A549 (cell line): ENCODE data around the gene ANO9. TPM values are rescaled to one million over a fixed set of nuclear protein-coding genes. Genes with fewer than 3 reads are reported as not detected.

Source experiments
- ATAC-seq, 2 experiments: fragments of 200-7000 bp in 1 of 2; fragments of >200 bp in 1 of 2; cut with Nextera tagmentation in 1 of 2; cut with Tn5 transposase in 1 of 2; 3 replicates each; pipeline versions ENCODE4 v1.8.0 to v1.9.1; 2018 to 2020; ENCODE audit warnings: mild to moderate bottlenecking in 1 of 2, moderate library complexity in 1 of 2
- CTCF ChIA-PET: fragments of 300-600 bp; sonication (Branson Sonifier 250); formaldehyde crosslinking; extraction: SDS; loops from one replicate; lab custom pipeline; 2021; ENCODE audit warnings: antibody characterized with exemption, inconsistent platforms; lab: Yijun Ruan, JAX
- POLR2A ChIA-PET: fragments of 350-600 bp; formaldehyde crosslinking; extraction: SDS; loops from one replicate; lab custom pipeline; 2021; ENCODE audit warnings: antibody characterized with exemption, inconsistent platforms; lab: Yijun Ruan, JAX
- DNase-seq, 2 experiments: peaks; one replicate each; pipeline versions ENCODE4 v3.0.0 to v3.0.0-alpha.2; 2011 to 2016; ENCODE audit warnings: low read depth in 1 of 2, low spot score in 1 of 2
- FAIRE-seq: peaks from 2 replicates; lab custom pipeline; 2011; peaks lifted over from hg19 to GRCh38; lab: Jason Lieb, UNC
- H3K27ac ChIP-seq, 2 experiments: fragments of >200 bp; sonication (Bioruptor Twin); formaldehyde crosslinking; 3 replicates each; pipeline ENCODE4 v1.5.1; 2016 to 2017
- H3K4me1 ChIP-seq: fragments of >200 bp; sonication (Bioruptor Twin); formaldehyde crosslinking; 3 replicates; pipeline ENCODE4 v1.6.1; 2016
- H3K4me2 ChIP-seq: fragments of >200 bp; sonication (Bioruptor Twin); formaldehyde crosslinking; 3 replicates; pipeline ENCODE4 v1.6.1; 2016
- H3K4me3 ChIP-seq: fragments of >200 bp; sonication (Bioruptor Twin); formaldehyde crosslinking; 3 replicates; pipeline ENCODE4 v1.5.1; 2016
- H3K9me3 ChIP-seq: fragments of >200 bp; sonication (Bioruptor Twin); formaldehyde crosslinking; 3 replicates; pipeline ENCODE4 v1.6.1; 2016
- BCL3 ChIP-seq: fragments of >200 bp; sonication (Bioruptor Twin); formaldehyde crosslinking; IDR thresholded peaks from 3 replicates; pipeline ENCODE4 v1.6.1; 2016
- BHLHE40 ChIP-seq: IDR thresholded peaks from 2 replicates; pipeline ENCODE4 v1.6.1; 2012; ENCODE audit warnings: low read depth, low read length, inconsistent platforms
- CEBPB ChIP-seq, 2 experiments: fragments of >200 bp in 1 of 2; sonication (Bioruptor Twin) in 1 of 2; formaldehyde crosslinking in 1 of 2; IDR thresholded peaks; 2 replicates each; pipeline ENCODE4 v1.6.1; 2012 to 2016
- CHD2 ChIP-seq: fragments of 150-350 bp; IDR thresholded peaks from 2 replicates; pipeline ENCODE4 v1.6.1; 2014; ENCODE audit warnings: low read length; ENCODE audit not compliant: partially characterized antibody
- CTCF ChIP-seq: fragments of >200 bp; sonication (Bioruptor Twin); formaldehyde crosslinking; IDR thresholded peaks from 3 replicates; pipeline ENCODE4 v1.5.1; 2016
- EHF ChIP-seq: fragments of 250-450 bp; sonication (Bioruptor Pico); IDR thresholded peaks from 2 replicates; pipeline ENCODE4 v1.5.0; 2020; ENCODE audit warnings: mild to moderate bottlenecking
- EHMT2 ChIP-seq: fragments of 200-600 bp; sonication (generic); IDR thresholded peaks from 2 replicates; pipeline ENCODE4 v1.6.1; 2016; ENCODE audit warnings: antibody characterized with exemption, low read depth, mild to moderate bottlenecking, moderate library complexity
- EP300 ChIP-seq, 2 experiments: fragments of >200 bp; sonication (Bioruptor Twin); formaldehyde crosslinking; IDR thresholded peaks; 2 replicates in 1 of 2; 3 replicates in 1 of 2; pipeline ENCODE4 v1.6.1; 2016 to 2017
- FOSB ChIP-seq: fragments of 250-450 bp; sonication (Bioruptor Pico); IDR thresholded peaks from 2 replicates; pipeline ENCODE4 v1.5.0; 2020; ENCODE audit warnings: mild to moderate bottlenecking, moderate library complexity
- GATA3 ChIP-seq: IDR thresholded peaks from 2 replicates; pipeline ENCODE4 v1.6.1; 2012; ENCODE audit warnings: borderline replicate concordance
- HDAC2 ChIP-seq: fragments of 200-600 bp; sonication (generic); IDR thresholded peaks from 2 replicates; pipeline ENCODE4 v1.6.1; 2016
- HEYL ChIP-seq: fragments of 250-450 bp; sonication (Bioruptor Pico); IDR thresholded peaks from 2 replicates; pipeline ENCODE4 v1.8.0; 2021; ENCODE audit warnings: mild to moderate bottlenecking, moderate library complexity
- HMGXB4 ChIP-seq: fragments of 250-450 bp; sonication (Bioruptor Pico); IDR thresholded peaks from 2 replicates; pipeline ENCODE4 v1.5.0; 2021; ENCODE audit warnings: mild to moderate bottlenecking, moderate library complexity, borderline replicate concordance
- HOXA7 ChIP-seq: fragments of 250-450 bp; sonication (Bioruptor Pico); IDR thresholded peaks from 2 replicates; pipeline ENCODE4 v1.5.0; 2020; ENCODE audit warnings: mild to moderate bottlenecking, moderate library complexity
- HOXB13 ChIP-seq: fragments of 250-450 bp; sonication (Bioruptor Pico); IDR thresholded peaks from 2 replicates; pipeline ENCODE4 v1.5.0; 2020; ENCODE audit warnings: low read depth, mild to moderate bottlenecking, moderate library complexity
- JUN ChIP-seq, 2 experiments: fragments of >200 bp; sonication (Bioruptor Twin); formaldehyde crosslinking; IDR thresholded peaks; 2 replicates in 1 of 2; 3 replicates in 1 of 2; pipeline ENCODE4 v1.6.1; 2016 to 2017
- JUNB ChIP-seq: fragments of >200 bp; sonication (Bioruptor Twin); formaldehyde crosslinking; IDR thresholded peaks from 2 replicates; pipeline ENCODE4 v1.6.1; 2016
- MAFK ChIP-seq: fragments of 450-650 bp; IDR thresholded peaks from 2 replicates; pipeline ENCODE4 v1.6.1; 2014; ENCODE audit not compliant: partially characterized antibody
- PBX3 ChIP-seq: IDR thresholded peaks from 2 replicates; pipeline ENCODE4 v1.6.1; 2012
- POLR2A ChIP-seq: IDR thresholded peaks from 2 replicates; pipeline ENCODE4 v1.6.1; 2012; ENCODE audit warnings: mild to moderate bottlenecking, low read length
- RAD21 ChIP-seq, 2 experiments: fragments of >200 bp in 1 of 2; sonication (Bioruptor Twin) in 1 of 2; formaldehyde crosslinking in 1 of 2; IDR thresholded peaks in 1 of 2; conservative IDR thresholded peaks in 1 of 2; 2 replicates in 1 of 2; 3 replicates in 1 of 2; pipeline ENCODE4 v1.6.1; 2012 to 2018; ENCODE audit warnings: inconsistent platforms in 1 of 2
- RARB ChIP-seq: fragments of 250-450 bp; sonication (Bioruptor Pico); IDR thresholded peaks from 2 replicates; pipeline ENCODE4 v1.8.0; 2021; ENCODE audit warnings: mild to moderate bottlenecking, moderate library complexity
- RCOR1 ChIP-seq: fragments of 150-350 bp; IDR thresholded peaks from 2 replicates; pipeline ENCODE4 v1.6.1; 2014; ENCODE audit warnings: antibody characterized with exemption, low read length, low read depth
- REST ChIP-seq: fragments of 200-600 bp; sonication (generic); IDR thresholded peaks from 2 replicates; pipeline ENCODE4 v1.6.1; 2016; ENCODE audit warnings: antibody characterized with exemption, mild to moderate bottlenecking, moderate library complexity
- TP53 ChIP-seq: fragments of 250-450 bp; sonication (Bioruptor Pico); IDR thresholded peaks from 2 replicates; pipeline ENCODE4 v1.5.0; 2021; ENCODE audit warnings: mild to moderate bottlenecking, moderate library complexity
- ZC3H11A ChIP-seq: fragments of 450-650 bp; IDR thresholded peaks from 2 replicates; pipeline ENCODE4 v1.6.1; 2014; ENCODE audit warnings: antibody characterized with exemption, mild to moderate bottlenecking
- WGBS: methylation state at CpG from one replicate; pipeline ENCODE4 v1.1.6; 2017; ENCODE audit errors: missing lambda C conversion rate; 5-methylcytosine and 5-hydroxymethylcytosine counted together
- polyA plus RNA-seq, 4 experiments: library from polyadenylated mRNA; depleted of rRNA in 3 of 4; stranded (reverse); fragments of >200 nt; fragmentation: RNase III in 1 of 4; extraction: RNeasy Plus Mini Kit Qiagen cat#74134 plus additional on column Dnase treatment in 1 of 4; gene quantifications; 2 replicates in 3 of 4; 3 replicates in 1 of 4; pipeline ENCODE4 v1.2.3, GENCODE V29; 2011 to 2017

ANO9 gene
- polyA plus RNA-seq, 2 of the 4 experiments (the other 2 are of a cell fraction), result 0.50 to 0.66 TPM

- no peak for ATAC-seq
- 95% methylated on average over 11 of the region's 13 CpGs for WGBS
- no peak for FAIRE-seq
- Histone ChIP-seq H3K27ac (no peak overlapping the region), H3K4me2 (no peak overlapping the region), H3K4me1 (no peaks in the 10 kb centered on the region), H3K9me3 (no peaks in the 10 kb centered on the region), H3K4me3 (no peak overlapping the region)
- no peak for DNase-seq
- ChIA-PET POLR2A (interaction anchor here (0.7 kb wide), 1 partner anchor 73 kb away, joined by 3 read pairs; no protein-coding TSS in a partner anchor), CTCF (interaction anchor here (0.8 to 2.7 kb wide), 7 partner anchors 9 to 229 kb away, joined by 3 to 14 read pairs (median 6); no protein-coding TSS in a partner anchor)
- no peak for TF ChIP-seq FOSB (CRISPR knock-in tag)
- TF ChIP-seq PBX3, result no peak
- TF ChIP-seq BCL3, result no peak
- no peak for TF ChIP-seq EHF (CRISPR knock-in tag)
- no peak for TF ChIP-seq RAD21 (conservative IDR thresholded peaks at IDR 0.05 in 1 of 2, IDR thresholded peaks at IDR 0.05 in 1 of 2)
- no peak for TF ChIP-seq HOXA7 (CRISPR knock-in tag)
- TF ChIP-seq CEBPB (IDR thresholded peaks at IDR 0.05), result no peak
- no peak for TF ChIP-seq BHLHE40
- no peak for TF ChIP-seq REST
- TF ChIP-seq HOXB13 (CRISPR knock-in tag), result no peak
- TF ChIP-seq MAFK, result no peak
- no peak for TF ChIP-seq POLR2A
- TF ChIP-seq HDAC2, result no peak
- no peak for TF ChIP-seq HMGXB4 (CRISPR knock-in tag)
- TF ChIP-seq HEYL (CRISPR knock-in tag), result no peak
- TF ChIP-seq JUN (IDR thresholded peaks at IDR 0.05), result no peak
Measured at GRCh38 chr11:479311-479710, 37.5 kb upstream of the ANO9 start.

GRCh38 chr11:477052-477715, 35.4 kb upstream of the ANO9 start:
- FAIRE-seq (no peak), DNase-seq (no peak), ATAC-seq (no peak)
- Histone ChIP-seq H3K4me2 (no peak overlapping the region), H3K4me3 (no peak overlapping the region), H3K4me1 (no peaks in the 10 kb centered on the region), H3K9me3 (no peaks in the 10 kb centered on the region), H3K27ac (no peak overlapping the region)
- ChIA-PET POLR2A (no interaction called here), CTCF (interaction anchor here (0.7 to 1.1 kb wide), 3 partner anchors 12 to 29 kb away, joined by 3 to 5 read pairs (median 3); no protein-coding TSS in a partner anchor)
- TF ChIP-seq HEYL (CRISPR knock-in tag) (no peak), MAFK (no peak), HOXA7 (CRISPR knock-in tag) (no peak), ZC3H11A (no peak), GATA3 (no peak), EP300 (IDR thresholded peaks at IDR 0.05) (no peak), EHMT2 (no peak), CHD2 (no peak), CTCF (no peak), TP53 (CRISPR knock-in tag) (no peak), HOXB13 (CRISPR knock-in tag) (no peak), JUNB (no peak), RARB (no peak), RCOR1 (no peak)
- 88% methylated on average over 16 of the region's 16 CpGs for WGBS
